A549 (cell line): ENCODE data around the gene PIP5K1B.

ENCODE experiments used
- CTCF ChIP-seq: fragments of >200 bp; sonication (Bioruptor Twin); formaldehyde crosslinking; IDR thresholded peaks from 3 replicates; pipeline ENCODE4 v1.5.1; 2016
- EHF ChIP-seq: fragments of 250-450 bp; sonication (Bioruptor Pico); IDR thresholded peaks from 2 replicates; pipeline ENCODE4 v1.5.0; 2020; ENCODE audit warnings: mild to moderate bottlenecking
- MAX ChIP-seq: IDR thresholded peaks from 2 replicates; pipeline ENCODE4 v1.6.1; 2012
- MAZ ChIP-seq: fragments of 150-350 bp; IDR thresholded peaks from 2 replicates; pipeline ENCODE4 v1.6.1; 2014; ENCODE audit warnings: antibody characterized with exemption, low read depth, low read length, borderline replicate concordance
- PBX3 ChIP-seq: IDR thresholded peaks from 2 replicates; pipeline ENCODE4 v1.6.1; 2012
- POLR2A ChIP-seq: IDR thresholded peaks from 2 replicates; pipeline ENCODE4 v1.6.1; 2012; ENCODE audit warnings: mild to moderate bottlenecking, low read length
- ZSCAN20 ChIP-seq: fragments of 250-450 bp; sonication (Bioruptor Pico); IDR thresholded peaks from 2 replicates; pipeline ENCODE4 v1.8.0; 2022; ENCODE audit warnings: mild to moderate bottlenecking, moderate library complexity

GRCh38 chr9:68942790-68943189, 237.8 kb downstream of the PIP5K1B start:
- TF ChIP-seq CTCF: no peak
- TF ChIP-seq MAZ: no peak
- TF ChIP-seq MAX: no peak
- no peak for TF ChIP-seq PBX3
- no peak for TF ChIP-seq POLR2A
- TF ChIP-seq EHF: no peak
- no peak for TF ChIP-seq ZSCAN20 (CRISPR knock-in tag)
